ENCODE measurements around the gene GPC5. TPM values are rescaled to one million over a fixed set of nuclear protein-coding genes. Genes with fewer than 3 reads are reported as not detected.

GPC5 gene
- total RNA-seq, 1 donor from 2014 or later = 0.07 TPM

DNA sequence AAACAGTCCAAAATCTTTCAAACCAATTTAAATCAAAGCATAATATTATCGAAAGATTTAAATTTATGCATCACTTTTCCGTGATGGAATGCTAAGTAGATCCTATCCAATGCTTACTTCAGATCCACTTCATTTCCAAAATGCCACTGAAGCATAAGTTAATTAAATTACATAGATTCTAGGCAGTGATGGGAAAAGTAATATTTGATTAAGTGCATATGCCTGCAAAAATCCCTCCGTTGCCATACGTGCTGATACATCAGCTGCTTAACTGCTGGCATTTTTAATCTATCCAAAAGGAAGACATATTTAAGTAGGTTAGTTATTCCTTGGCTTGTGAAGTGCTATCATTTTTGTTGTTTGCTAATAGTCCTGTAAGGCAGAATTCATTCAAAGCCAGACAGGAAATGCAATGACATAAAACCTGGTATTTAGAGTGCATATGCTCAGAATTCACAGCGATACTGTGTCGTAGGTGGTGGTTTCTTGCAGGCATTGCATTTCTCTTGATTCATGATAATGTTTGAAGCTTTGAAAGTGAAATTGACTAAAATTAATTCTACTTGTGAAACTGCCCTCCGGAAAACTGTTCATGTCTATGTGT is 1089.9 kb downstream of the GPC5 start:
- Histone ChIP-seq H3K9me3 (ENCODE audit: low read depth) (no peaks in the 10 kb centered on the region), H3K27ac (no peak overlapping the region), H3K4me2 (no peak overlapping the region), H3K9ac (no peak overlapping the region), H3K79me2 (ENCODE audit: low read depth) (no peaks in the 10 kb centered on the region), H3K36me3 (no peaks in the 10 kb centered on the region), H3K4me1 (no peaks in the 10 kb centered on the region), H2AFZ (replicated peaks) (no peak overlapping the region), H3K4me3 (no peak overlapping the region), H3K27me3 (no peaks in the 10 kb centered on the region), H4K20me1 (ENCODE audit: low read depth) (no peaks in the 10 kb centered on the region), H3F3A (ENCODE audit: low read depth) (no peaks in the 10 kb centered on the region)
- no peaks in the 10 kb centered on the region for H3K9me3 Mint-ChIP-seq
- TF ChIP-seq EZH2phosphoT487 (IDR thresholded peaks at IDR 0.05) = no peak
- TF ChIP-seq, protein P1, sequence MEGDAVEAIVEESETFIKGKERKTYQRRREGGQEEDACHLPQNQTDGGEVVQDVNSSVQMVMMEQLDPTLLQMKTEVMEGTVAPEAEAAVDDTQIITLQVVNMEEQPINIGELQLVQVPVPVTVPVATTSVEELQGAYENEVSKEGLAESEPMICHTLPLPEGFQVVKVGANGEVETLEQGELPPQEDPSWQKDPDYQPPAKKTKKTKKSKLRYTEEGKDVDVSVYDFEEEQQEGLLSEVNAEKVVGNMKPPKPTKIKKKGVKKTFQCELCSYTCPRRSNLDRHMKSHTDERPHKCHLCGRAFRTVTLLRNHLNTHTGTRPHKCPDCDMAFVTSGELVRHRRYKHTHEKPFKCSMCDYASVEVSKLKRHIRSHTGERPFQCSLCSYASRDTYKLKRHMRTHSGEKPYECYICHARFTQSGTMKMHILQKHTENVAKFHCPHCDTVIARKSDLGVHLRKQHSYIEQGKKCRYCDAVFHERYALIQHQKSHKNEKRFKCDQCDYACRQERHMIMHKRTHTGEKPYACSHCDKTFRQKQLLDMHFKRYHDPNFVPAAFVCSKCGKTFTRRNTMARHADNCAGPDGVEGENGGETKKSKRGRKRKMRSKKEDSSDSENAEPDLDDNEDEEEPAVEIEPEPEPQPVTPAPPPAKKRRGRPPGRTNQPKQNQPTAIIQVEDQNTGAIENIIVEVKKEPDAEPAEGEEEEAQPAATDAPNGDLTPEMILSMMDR (IDR thresholded peaks at IDR 0.05) = no peak
- TF ChIP-seq EZH2 (IDR thresholded peaks at IDR 0.05) = no peak
- no peak overlapping the region for H3K27ac Mint-ChIP-seq
- no peaks in the 10 kb centered on the region for H3K27me3 Mint-ChIP-seq (ENCODE audit: insufficient read depth, low read depth)
- H3K4me3 Mint-ChIP-seq = no peak overlapping the region
- no peaks in the 10 kb centered on the region for H3K36me3 Mint-ChIP-seq
- no peak for DNase-seq (ENCODE audit: low spot score)
- H3K4me1 Mint-ChIP-seq = peaks cover 2% of the 10 kb centered on the region

DNA sequence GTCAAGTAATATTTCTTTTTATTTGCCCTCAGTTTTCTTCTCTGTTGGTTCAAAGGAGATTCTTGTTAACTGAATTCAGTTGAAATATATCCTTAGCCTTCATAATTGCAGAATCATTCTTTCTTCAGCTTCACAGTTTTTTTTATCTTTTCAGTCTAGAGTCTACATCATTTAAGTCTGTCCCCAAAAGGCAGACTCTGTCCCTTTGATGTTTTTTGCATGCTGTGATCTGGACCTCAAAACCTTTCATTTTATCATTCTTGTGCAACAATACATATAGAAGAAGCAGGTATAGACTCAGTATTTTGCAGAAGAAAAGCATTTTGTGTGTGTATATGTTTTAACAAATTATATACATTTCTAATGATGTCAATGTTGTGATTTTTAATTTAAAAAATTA is 1093.4 kb downstream of the GPC5 start:
- Mint-ChIP-seq H3K27me3 (ENCODE audit: insufficient read depth, low read depth) (no peaks in the 10 kb centered on the region), H3K9me3 (no peaks in the 10 kb centered on the region), H3K27ac (no peak overlapping the region), H3K4me3 (no peak overlapping the region), H3K4me1 (peaks cover 2% of the 10 kb centered on the region), H3K36me3 (no peaks in the 10 kb centered on the region)
- H3K9ac ChIP-seq = no peak overlapping the region
- H3K4me2 ChIP-seq = no peak overlapping the region
- H3K79me2 ChIP-seq (ENCODE audit: low read depth) = no peaks in the 10 kb centered on the region
- DNase-seq (ENCODE audit: low spot score) = no peak
- H3K27me3 ChIP-seq = no peaks in the 10 kb centered on the region
- H3K4me3 ChIP-seq = no peak overlapping the region
- no peak overlapping the region for H3K27ac ChIP-seq
- H3K9me3 ChIP-seq (ENCODE audit: low read depth) = peaks cover 4% of the 10 kb centered on the region
- TF ChIP-seq, protein P1 (IDR thresholded peaks at IDR 0.05) = no peak
- TF ChIP-seq EZH2 (IDR thresholded peaks at IDR 0.05) (no peak), EZH2phosphoT487 (IDR thresholded peaks at IDR 0.05) (no peak)
- H3F3A ChIP-seq (ENCODE audit: low read depth) = no peaks in the 10 kb centered on the region
- H4K20me1 ChIP-seq (ENCODE audit: low read depth) = no peaks in the 10 kb centered on the region
- no peaks in the 10 kb centered on the region for H3K4me1 ChIP-seq
- no peak overlapping the region for H2AFZ ChIP-seq (replicated peaks)
- no peaks in the 10 kb centered on the region for H3K36me3 ChIP-seq

DNA sequence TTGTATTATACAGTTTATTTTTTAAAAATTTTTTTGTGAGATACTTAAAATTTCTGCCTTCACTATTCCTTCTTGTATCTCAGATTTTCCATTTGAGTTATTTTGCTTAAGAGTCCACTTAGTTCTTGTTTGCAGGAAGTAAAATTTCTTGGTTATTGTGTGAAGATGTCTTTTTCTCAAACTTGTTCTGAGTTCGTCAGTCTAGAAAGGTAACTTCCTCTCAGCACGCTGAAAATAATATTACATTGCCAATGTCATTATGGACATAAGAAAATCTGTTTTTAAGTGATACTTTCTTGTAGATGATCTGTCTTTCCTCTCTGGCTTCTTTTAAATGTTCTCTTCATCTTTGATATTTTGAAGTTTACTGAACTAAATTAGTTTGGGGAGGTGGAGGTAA is 1096.5 kb downstream of the GPC5 start:
- peaks cover 4% of the 10 kb centered on the region for H3K4me1 ChIP-seq
- no peak overlapping the region for H3K4me3 Mint-ChIP-seq
- no peak overlapping the region for H3K4me2 ChIP-seq
- no peaks in the 10 kb centered on the region for H4K20me1 ChIP-seq (ENCODE audit: low read depth)
- H3K27me3 Mint-ChIP-seq (ENCODE audit: insufficient read depth, low read depth) = no peaks in the 10 kb centered on the region
- H3K4me1 Mint-ChIP-seq = peaks cover 2% of the 10 kb centered on the region
- peaks cover 4% of the 10 kb centered on the region for H3K9me3 ChIP-seq (ENCODE audit: low read depth)
- no peak overlapping the region for H2AFZ ChIP-seq (replicated peaks)
- H3K4me3 ChIP-seq = no peak overlapping the region
- peaks cover 6% of the 10 kb centered on the region for H3F3A ChIP-seq (ENCODE audit: low read depth)
- H3K36me3 ChIP-seq = peaks cover 7% of the 10 kb centered on the region
- H3K27me3 ChIP-seq = no peaks in the 10 kb centered on the region
- no peaks in the 10 kb centered on the region for H3K79me2 ChIP-seq (ENCODE audit: low read depth)
- H3K9ac ChIP-seq = no peak overlapping the region
- no peaks in the 10 kb centered on the region for H3K36me3 Mint-ChIP-seq
- TF ChIP-seq EZH2 (IDR thresholded peaks at IDR 0.05) (no peak), EZH2phosphoT487 (IDR thresholded peaks at IDR 0.05) (no peak)
- TF ChIP-seq, protein P1 (IDR thresholded peaks at IDR 0.05) = no peak
- H3K27ac Mint-ChIP-seq = no peak overlapping the region
- DNase-seq (ENCODE audit: low spot score) = no peak
- no peak overlapping the region for H3K27ac ChIP-seq
- no peaks in the 10 kb centered on the region for H3K9me3 Mint-ChIP-seq
